ENCODE measurements around the gene HSD17B13. TPM values are rescaled to one million over a fixed set of nuclear protein-coding genes. Genes with fewer than 3 reads are reported as not detected.

HSD17B13 gene, protein sequence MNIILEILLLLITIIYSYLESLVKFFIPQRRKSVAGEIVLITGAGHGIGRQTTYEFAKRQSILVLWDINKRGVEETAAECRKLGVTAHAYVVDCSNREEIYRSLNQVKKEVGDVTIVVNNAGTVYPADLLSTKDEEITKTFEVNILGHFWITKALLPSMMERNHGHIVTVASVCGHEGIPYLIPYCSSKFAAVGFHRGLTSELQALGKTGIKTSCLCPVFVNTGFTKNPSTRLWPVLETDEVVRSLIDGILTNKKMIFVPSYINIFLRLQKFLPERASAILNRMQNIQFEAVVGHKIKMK
- total RNA-seq, result 1 to 10 TPM in 1 of 4 donors, under 1 TPM in 2, not detected in 1; 0.14 to 2.4 (median 0.26) TPM

DNA sequence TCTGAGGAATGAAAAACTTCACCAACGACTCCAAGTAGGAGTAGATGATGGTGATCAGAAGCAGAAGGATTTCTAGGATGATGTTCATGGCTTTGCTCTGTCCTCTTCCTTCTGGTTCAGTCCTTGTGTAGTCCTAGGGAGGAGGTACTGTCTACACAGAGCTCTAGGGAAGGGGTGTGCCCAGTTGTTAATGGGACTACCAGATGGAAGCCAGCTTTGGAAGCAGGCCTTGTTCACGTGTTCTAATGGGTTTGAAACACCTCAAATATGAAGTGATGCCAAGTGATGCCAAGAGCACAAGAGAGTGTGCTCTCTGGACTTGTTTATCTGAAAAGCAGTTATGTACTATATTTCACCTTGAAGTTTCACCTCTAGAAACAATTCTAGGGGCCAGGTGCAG lies at the start of gene HSD17B13:
HSD17B13 (minus strand) TSS at position 129 of the 400 bp plus-strand sequence; CDS start at position 88, 41 bp downstream.
- Histone ChIP-seq H3K4me1 (peaks cover 0 to 5% of the 10 kb centered on the region in 2 donors), H3K9me3 (no peaks in the 10 kb centered on the region), H3K4me3 (peak within 1 kb of the TSS in 1 of 2 donors; percentile 6), H3K27me3 (no peaks in the 10 kb centered on the region), H3K36me3 (no peaks in the 10 kb centered on the region), H3K27ac (peak within 1 kb of the TSS; percentile 80 to 89)
- TF ChIP-seq, protein P1, sequence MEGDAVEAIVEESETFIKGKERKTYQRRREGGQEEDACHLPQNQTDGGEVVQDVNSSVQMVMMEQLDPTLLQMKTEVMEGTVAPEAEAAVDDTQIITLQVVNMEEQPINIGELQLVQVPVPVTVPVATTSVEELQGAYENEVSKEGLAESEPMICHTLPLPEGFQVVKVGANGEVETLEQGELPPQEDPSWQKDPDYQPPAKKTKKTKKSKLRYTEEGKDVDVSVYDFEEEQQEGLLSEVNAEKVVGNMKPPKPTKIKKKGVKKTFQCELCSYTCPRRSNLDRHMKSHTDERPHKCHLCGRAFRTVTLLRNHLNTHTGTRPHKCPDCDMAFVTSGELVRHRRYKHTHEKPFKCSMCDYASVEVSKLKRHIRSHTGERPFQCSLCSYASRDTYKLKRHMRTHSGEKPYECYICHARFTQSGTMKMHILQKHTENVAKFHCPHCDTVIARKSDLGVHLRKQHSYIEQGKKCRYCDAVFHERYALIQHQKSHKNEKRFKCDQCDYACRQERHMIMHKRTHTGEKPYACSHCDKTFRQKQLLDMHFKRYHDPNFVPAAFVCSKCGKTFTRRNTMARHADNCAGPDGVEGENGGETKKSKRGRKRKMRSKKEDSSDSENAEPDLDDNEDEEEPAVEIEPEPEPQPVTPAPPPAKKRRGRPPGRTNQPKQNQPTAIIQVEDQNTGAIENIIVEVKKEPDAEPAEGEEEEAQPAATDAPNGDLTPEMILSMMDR (IDR thresholded peaks at IDR 0.05), result no peak
- no peak for TF ChIP-seq POLR2A (IDR thresholded peaks at IDR 0.05)
- no peak for DNase-seq
- intact Hi-C loops (cut with DNase I; ENCODE audit: low total_unique reads), result no loop called here

DNA sequence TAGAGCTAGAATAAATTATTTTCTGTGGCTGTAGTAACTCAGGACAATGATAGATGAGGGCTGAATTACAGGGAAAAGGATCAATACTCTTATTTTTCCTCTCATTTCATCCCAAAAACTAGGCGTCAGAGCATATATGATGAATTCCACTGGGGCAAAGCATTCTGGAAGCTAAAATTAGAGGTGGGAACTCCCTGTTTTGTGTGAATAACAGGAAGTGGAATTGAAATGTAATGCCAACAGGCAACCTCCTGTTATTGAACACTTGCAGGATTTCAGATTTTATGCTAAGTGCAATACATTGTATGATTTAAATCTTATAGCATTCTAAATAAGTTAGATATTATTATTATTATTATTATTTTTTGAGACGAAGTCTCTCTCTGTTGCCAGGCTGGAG lies 47.4 kb upstream of the HSD17B13 start:
- Histone ChIP-seq H3K4me3 (no peak overlapping the region), H3K27me3 (no peaks in the 10 kb centered on the region), H3K9me3 (no peaks in the 10 kb centered on the region), H3K27ac (no peak overlapping the region), H3K36me3 (no peaks in the 10 kb centered on the region), H3K4me1 (peaks cover 0 to 4% of the 10 kb centered on the region in 2 donors)
- intact Hi-C loops (cut with DNase I; ENCODE audit: low total_unique reads), result no loop called here
- DNase-seq, result no peak
- no peak for TF ChIP-seq POLR2A (IDR thresholded peaks at IDR 0.05)
- TF ChIP-seq, protein P1 (IDR thresholded peaks at IDR 0.05), result no peak

GRCh38 chr4:87366521-87367162 lies 44.0 kb upstream of the HSD17B13 start:
- Histone ChIP-seq H3K36me3 (no peaks in the 10 kb centered on the region), H3K4me3 (no peak overlapping the region), H3K27me3 (no peaks in the 10 kb centered on the region), H3K4me1 (peaks cover 0 to 4% of the 10 kb centered on the region in 2 donors), H3K27ac (no peak overlapping the region), H3K9me3 (no peaks in the 10 kb centered on the region)
- TF ChIP-seq, protein P1 (IDR thresholded peaks at IDR 0.05), result no peak
- TF ChIP-seq POLR2A (IDR thresholded peaks at IDR 0.05), result no peak
- intact Hi-C loops (cut with DNase I; ENCODE audit: low total_unique reads), result no loop called here
- DNase-seq, result no peak

DNA sequence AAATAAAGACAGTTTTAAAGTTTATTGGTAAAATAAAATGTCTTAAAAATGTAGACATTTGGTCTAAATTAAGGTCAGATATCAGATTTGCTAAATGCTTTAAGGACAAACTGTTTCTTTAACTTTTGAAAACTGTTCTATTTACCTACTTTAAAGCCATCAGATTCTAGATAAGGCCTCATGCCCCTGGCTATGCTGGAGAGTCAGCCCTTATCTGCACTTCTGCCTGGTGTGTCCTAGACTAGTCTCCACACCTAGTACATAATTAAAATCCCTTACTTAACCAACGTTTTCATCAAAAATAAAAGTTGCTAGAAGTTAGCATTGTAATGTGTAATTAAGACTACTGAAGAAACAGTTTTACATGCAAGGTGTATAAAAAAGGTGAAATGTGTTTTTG lies 42.7 kb upstream of the HSD17B13 start:
- Histone ChIP-seq H3K4me3 (no peak overlapping the region), H3K27ac (no peak overlapping the region), H3K27me3 (no peaks in the 10 kb centered on the region), H3K9me3 (no peaks in the 10 kb centered on the region), H3K36me3 (no peaks in the 10 kb centered on the region), H3K4me1 (peaks cover 0 to 4% of the 10 kb centered on the region in 2 donors)
- no peak for TF ChIP-seq POLR2A (IDR thresholded peaks at IDR 0.05)
- TF ChIP-seq, protein P1 (IDR thresholded peaks at IDR 0.05), result no peak
- DNase-seq, result no peak
- intact Hi-C loops (cut with DNase I; ENCODE audit: low total_unique reads), result no loop called here

GRCh38 chr4:87363552-87363951 lies 40.9 kb upstream of the HSD17B13 start:
- Histone ChIP-seq H3K4me1 (no peaks in the 10 kb centered on the region), H3K36me3 (no peaks in the 10 kb centered on the region), H3K27me3 (no peaks in the 10 kb centered on the region), H3K27ac (no peak overlapping the region), H3K4me3 (no peak overlapping the region), H3K9me3 (no peaks in the 10 kb centered on the region)
- intact Hi-C loops (cut with DNase I; ENCODE audit: low total_unique reads), result no loop called here
- DNase-seq, result no peak
- no peak for TF ChIP-seq POLR2A (IDR thresholded peaks at IDR 0.05)
- TF ChIP-seq, protein P1 (IDR thresholded peaks at IDR 0.05), result no peak

Measured in uterus (tissue), 4 donors.